ENCODE results near the gene CLTCL1. TPM values are rescaled to one million over a fixed set of nuclear protein-coding genes. Genes with fewer than 3 reads are reported as not detected.

Gene CLTCL1
- total RNA-seq, 4 donors from 2014 or later, result 3.8 to 8.6 (median 5.6) TPM

DNA sequence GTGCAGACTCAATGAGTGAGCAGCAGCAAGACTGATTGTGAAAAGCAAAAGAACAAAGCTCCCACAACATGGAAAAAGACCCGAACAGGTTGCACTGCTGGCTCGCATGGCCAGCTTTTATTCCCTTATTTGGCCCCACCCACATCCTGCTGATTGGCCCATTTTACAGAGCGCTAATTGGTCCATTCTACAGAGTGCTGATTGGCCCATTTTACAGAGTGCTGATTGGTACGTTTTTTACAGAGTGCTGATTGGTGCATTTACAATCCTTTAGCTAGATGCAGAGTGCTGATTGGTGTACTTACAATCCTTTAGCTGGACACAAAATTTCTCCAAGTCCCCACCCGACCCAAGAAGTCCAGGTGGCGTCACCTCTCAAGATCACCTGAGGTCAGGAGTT is 97.6 kb downstream of the CLTCL1 start:
- Histone ChIP-seq H3K27ac (no peak overlapping the region), H3K4me3 (no peak overlapping the region), H3K36me3 (no peaks in the 10 kb centered on the region), H3K4me1 (no peaks in the 10 kb centered on the region), H3K9me3 (no peaks in the 10 kb centered on the region), H3K27me3 (no peaks in the 10 kb centered on the region)
- DNase-seq, result no peak
- in situ Hi-C loops (cut with MboI; ENCODE audit: low pct_ligation_motif_present in 1 of 4, low pct_unique_long_range_greater_than_20kb in 1 of 4, low sequenced_read_pairs in 3 of 4), result loop anchor here in 1 of 4 donors (25.0 kb wide), 1 partner anchor 443 kb away; no protein-coding TSS in a partner anchor
- intact Hi-C loops (cut with DNase I; ENCODE audit: low total_unique reads), result no loop called here
- 17 to 89% methylated on average over 1 to 6 of the region's 6 CpGs for WGBS, 2 donors (ENCODE audit: low coverage in 1 of 2)
- no peak for TF ChIP-seq EP300 (IDR thresholded peaks at IDR 0.05; ENCODE audit: low read depth)
- TF ChIP-seq POLR2A (IDR thresholded peaks at IDR 0.05), result no peak
- TF ChIP-seq, protein P1, sequence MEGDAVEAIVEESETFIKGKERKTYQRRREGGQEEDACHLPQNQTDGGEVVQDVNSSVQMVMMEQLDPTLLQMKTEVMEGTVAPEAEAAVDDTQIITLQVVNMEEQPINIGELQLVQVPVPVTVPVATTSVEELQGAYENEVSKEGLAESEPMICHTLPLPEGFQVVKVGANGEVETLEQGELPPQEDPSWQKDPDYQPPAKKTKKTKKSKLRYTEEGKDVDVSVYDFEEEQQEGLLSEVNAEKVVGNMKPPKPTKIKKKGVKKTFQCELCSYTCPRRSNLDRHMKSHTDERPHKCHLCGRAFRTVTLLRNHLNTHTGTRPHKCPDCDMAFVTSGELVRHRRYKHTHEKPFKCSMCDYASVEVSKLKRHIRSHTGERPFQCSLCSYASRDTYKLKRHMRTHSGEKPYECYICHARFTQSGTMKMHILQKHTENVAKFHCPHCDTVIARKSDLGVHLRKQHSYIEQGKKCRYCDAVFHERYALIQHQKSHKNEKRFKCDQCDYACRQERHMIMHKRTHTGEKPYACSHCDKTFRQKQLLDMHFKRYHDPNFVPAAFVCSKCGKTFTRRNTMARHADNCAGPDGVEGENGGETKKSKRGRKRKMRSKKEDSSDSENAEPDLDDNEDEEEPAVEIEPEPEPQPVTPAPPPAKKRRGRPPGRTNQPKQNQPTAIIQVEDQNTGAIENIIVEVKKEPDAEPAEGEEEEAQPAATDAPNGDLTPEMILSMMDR (IDR thresholded peaks at IDR 0.05), result no peak
- no peak for TF ChIP-seq POLR2AphosphoS5 (IDR thresholded peaks at IDR 0.05)

DNA sequence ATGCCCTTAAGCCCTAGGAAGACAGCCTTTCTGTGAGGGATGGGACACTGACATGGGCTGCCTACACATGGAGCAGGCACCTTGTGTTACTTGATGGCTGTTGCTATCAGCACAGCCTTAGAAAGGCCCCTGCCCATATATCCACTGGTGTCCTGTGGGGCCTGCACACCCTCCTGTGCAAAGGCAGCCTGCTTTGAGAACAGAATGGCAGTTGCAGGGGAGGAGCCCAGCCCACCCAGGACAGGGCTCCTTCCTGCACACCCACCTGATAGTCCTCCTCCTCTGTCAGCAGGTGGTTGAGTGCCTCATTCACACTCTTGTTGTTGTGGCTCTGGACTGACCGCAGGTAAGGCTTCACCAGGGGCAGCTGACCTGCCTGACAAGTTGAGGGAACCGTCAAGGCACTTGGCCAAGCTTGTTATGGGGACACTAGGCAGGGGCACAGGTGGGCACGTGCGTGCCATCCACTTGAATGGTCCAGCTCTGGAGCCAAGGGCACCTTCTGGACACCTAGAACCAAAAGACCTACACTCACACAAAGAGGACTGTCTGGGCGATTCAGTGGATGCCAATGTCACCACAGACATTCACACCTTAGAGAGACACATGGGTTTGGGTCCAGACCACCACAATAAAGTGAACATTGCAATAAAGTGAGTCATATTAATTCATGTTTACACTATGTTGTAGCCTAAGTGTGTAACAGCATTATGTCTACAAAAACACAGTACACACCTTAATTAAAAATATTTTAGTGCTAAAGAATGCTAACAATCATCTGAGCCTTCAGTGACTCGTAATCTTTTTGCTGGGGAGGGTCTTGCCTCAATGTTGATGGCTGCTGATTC is 103.6 kb downstream of the CLTCL1 start:
- intact Hi-C loops (cut with DNase I; ENCODE audit: low total_unique reads), result no loop called here
- H3K27me3 ChIP-seq, result no peaks in the 10 kb centered on the region
- no peaks in the 10 kb centered on the region for H3K9me3 ChIP-seq
- WGBS, 2 donors (ENCODE audit: low coverage in 1 of 2), result 80 to 89% methylated on average over 1 to 6 of the region's 6 CpGs
- in situ Hi-C loops (cut with MboI; ENCODE audit: low pct_ligation_motif_present in 1 of 4, low pct_unique_long_range_greater_than_20kb in 1 of 4, low sequenced_read_pairs in 3 of 4), result loop anchor here in 1 of 4 donors (25.0 kb wide), 1 partner anchor 449 kb away; no protein-coding TSS in a partner anchor
- no peak for DNase-seq
- no peak for TF ChIP-seq POLR2A (IDR thresholded peaks at IDR 0.05)
- TF ChIP-seq, protein P1 (IDR thresholded peaks at IDR 0.05), result no peak
- TF ChIP-seq POLR2AphosphoS5 (IDR thresholded peaks at IDR 0.05), result no peak
- TF ChIP-seq EP300 (IDR thresholded peaks at IDR 0.05; ENCODE audit: low read depth), result no peak
- no peak overlapping the region for H3K27ac ChIP-seq
- no peak overlapping the region for H3K4me3 ChIP-seq
- H3K4me1 ChIP-seq, result no peaks in the 10 kb centered on the region
- H3K36me3 ChIP-seq, result no peaks in the 10 kb centered on the region

DNA sequence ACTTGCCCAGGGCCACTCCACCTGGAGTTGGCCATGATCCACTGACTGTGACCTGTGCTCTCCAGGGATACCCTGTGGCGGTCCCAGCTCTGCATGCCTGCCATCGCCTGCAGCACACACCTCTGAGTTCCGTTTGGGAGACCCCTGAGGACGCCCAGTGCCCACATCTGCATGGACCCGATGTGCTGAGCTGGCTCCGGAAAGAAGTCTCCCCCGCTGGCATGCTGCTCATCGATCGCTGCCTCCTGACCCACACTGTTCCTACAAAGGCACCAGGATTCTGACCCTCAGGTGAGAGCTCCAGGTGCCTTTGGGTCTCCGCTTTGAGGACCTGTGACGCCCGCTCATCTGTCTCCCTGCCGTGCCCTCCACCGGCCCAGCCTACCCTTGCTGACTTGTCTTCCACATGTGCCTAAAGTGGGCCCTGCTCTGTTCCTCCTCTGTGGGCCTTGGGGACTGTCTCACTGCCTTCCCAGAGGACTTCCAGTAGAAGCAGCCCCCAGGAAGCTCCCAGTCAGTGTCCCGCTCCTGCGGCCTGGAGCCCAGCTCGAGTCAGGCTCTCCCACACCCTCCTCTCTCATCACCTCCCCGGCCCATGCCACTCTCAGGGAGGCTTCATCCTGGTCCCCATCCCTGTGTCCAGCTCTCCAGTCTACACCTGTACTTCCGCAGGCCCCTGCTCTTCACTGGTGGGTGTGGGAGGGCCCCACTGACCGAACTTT is 107.1 kb downstream of the CLTCL1 start:
- in situ Hi-C loops (cut with MboI; ENCODE audit: low pct_ligation_motif_present in 1 of 4, low pct_unique_long_range_greater_than_20kb in 1 of 4, low sequenced_read_pairs in 3 of 4) (loop anchor here in 1 of 4 donors (25.0 kb wide), 1 partner anchor 453 kb away; no protein-coding TSS in a partner anchor), intact Hi-C loops (cut with DNase I; ENCODE audit: low total_unique reads) (no loop called here)
- 91 to 92% methylated on average over 5 to 20 of the region's 20 CpGs for WGBS, 2 donors (ENCODE audit: low coverage in 1 of 2)
- H3K27ac ChIP-seq, result no peak overlapping the region
- H3K4me3 ChIP-seq, result no peak overlapping the region
- peaks cover 3 to 8% (median 5%) of the 10 kb centered on the region in 4 donors for H3K4me1 ChIP-seq
- no peaks in the 10 kb centered on the region for H3K27me3 ChIP-seq
- no peaks in the 10 kb centered on the region for H3K36me3 ChIP-seq
- H3K9me3 ChIP-seq, result no peaks in the 10 kb centered on the region
- DNase-seq, result no peak
- no peak for TF ChIP-seq POLR2AphosphoS5 (IDR thresholded peaks at IDR 0.05)
- TF ChIP-seq, protein P1 (IDR thresholded peaks at IDR 0.05), result no peak
- no peak for TF ChIP-seq EP300 (IDR thresholded peaks at IDR 0.05; ENCODE audit: low read depth)
- no peak for TF ChIP-seq POLR2A (IDR thresholded peaks at IDR 0.05)

DNA sequence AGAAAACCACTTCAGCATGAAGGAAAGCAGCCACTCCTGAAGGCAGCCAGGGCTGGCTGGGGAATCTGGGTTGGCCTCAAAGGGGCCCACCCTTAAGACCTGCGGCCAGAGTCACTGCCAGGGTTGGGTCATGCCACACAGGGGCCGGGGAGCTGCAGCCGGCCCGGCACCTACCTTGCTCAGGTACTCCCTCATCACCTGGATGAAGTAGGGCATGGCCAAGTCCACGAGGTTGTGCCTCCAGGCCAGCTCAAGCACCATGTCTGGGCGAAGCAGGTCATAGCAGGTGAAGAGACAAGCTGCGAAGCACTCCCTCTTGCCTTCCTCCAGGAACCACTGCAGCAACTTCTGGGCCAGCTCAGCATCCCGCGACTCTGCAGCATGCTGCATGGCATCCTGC is 108.3 kb downstream of the CLTCL1 start:
- TF ChIP-seq POLR2A (IDR thresholded peaks at IDR 0.05), result no peak
- TF ChIP-seq, protein P1 (IDR thresholded peaks at IDR 0.05), result no peak
- no peak for TF ChIP-seq POLR2AphosphoS5 (IDR thresholded peaks at IDR 0.05)
- no peak for TF ChIP-seq EP300 (IDR thresholded peaks at IDR 0.05; ENCODE audit: low read depth)
- WGBS, 2 donors (ENCODE audit: low coverage in 1 of 2), result 96% methylated on average over 5 of the region's 9 CpGs; no CpG with 5 or more reads in 1 of the 2 donors
- intact Hi-C loops (cut with DNase I; ENCODE audit: low total_unique reads), result no loop called here
- H3K36me3 ChIP-seq, result no peaks in the 10 kb centered on the region
- no peaks in the 10 kb centered on the region for H3K9me3 ChIP-seq
- no peak overlapping the region for H3K4me3 ChIP-seq
- no peak overlapping the region for H3K27ac ChIP-seq
- in situ Hi-C loops (cut with MboI; ENCODE audit: low pct_ligation_motif_present in 1 of 4, low pct_unique_long_range_greater_than_20kb in 1 of 4, low sequenced_read_pairs in 3 of 4), result loop anchor here in 1 of 4 donors (25.0 kb wide), 1 partner anchor 454 kb away; no protein-coding TSS in a partner anchor
- DNase-seq, result no peak
- H3K4me1 ChIP-seq, result peaks cover 3 to 13% (median 10%) of the 10 kb centered on the region in 4 donors
- no peaks in the 10 kb centered on the region for H3K27me3 ChIP-seq
